Measurements from ENCODE around the gene TSPAN4.

TSPAN4 gene

DNA sequence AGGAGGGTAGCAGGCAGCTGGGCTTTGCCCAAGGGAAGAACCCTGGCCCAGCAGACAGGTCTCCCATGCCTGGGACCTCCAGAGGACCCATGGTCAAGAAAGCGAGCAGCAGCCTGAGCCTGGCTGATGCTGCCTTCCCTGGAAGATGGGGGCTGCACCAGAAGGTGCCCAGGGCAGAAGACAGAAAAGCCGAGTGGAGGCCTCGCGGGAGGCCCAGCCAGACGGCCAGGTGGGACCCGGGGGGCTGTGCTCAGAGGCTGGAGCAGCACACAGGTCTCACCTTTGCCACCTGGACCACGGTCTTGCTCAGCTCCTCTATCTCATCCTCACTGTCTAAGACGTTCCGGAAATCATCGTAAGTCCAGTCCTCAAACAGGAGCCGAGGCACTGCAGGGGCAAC, 57.1 kb downstream of the TSPAN4 start:
- TF ChIP-seq ZNF132 (tag by site-specific recombination; IDR thresholded peaks at IDR 0.05; ENCODE audit: borderline replicate concordance) = no peak
- TF ChIP-seq, protein P1, sequence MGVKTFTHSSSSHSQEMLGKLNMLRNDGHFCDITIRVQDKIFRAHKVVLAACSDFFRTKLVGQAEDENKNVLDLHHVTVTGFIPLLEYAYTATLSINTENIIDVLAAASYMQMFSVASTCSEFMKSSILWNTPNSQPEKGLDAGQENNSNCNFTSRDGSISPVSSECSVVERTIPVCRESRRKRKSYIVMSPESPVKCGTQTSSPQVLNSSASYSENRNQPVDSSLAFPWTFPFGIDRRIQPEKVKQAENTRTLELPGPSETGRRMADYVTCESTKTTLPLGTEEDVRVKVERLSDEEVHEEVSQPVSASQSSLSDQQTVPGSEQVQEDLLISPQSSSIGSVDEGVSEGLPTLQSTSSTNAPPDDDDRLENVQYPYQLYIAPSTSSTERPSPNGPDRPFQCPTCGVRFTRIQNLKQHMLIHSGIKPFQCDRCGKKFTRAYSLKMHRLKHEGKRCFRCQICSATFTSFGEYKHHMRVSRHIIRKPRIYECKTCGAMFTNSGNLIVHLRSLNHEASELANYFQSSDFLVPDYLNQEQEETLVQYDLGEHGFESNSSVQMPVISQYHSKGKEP (tag by site-specific recombination; IDR thresholded peaks at IDR 0.05) = no peak
- ChIA-PET POLR2A (interaction anchor here (0.5 kb wide), 1 partner anchor 681 kb away, joined by 3 read pairs; no protein-coding TSS in a partner anchor), CTCF (no interaction called here)
- Histone ChIP-seq H3K4me1 (ENCODE audit: control insufficient read depth, insufficient read depth, low read length) (no peaks in the 10 kb centered on the region), H3K9me3 (ENCODE audit: control insufficient read depth, insufficient read depth, low read depth, low read length) (no peaks in the 10 kb centered on the region), H3K4me3 (ENCODE audit: low read depth, low read length) (no peak overlapping the region), H3K36me3 (ENCODE audit: control insufficient read depth in 2 of 2, insufficient read depth in 1 of 2, low read length in 2 of 2) (peaks cover 0 to 74% of the 10 kb centered on the region in 2 experiments; a peak in 2 of 3 replicates), H3K27ac (ENCODE audit: extremely low read depth, low read depth, low read length) (no peak overlapping the region)

DNA sequence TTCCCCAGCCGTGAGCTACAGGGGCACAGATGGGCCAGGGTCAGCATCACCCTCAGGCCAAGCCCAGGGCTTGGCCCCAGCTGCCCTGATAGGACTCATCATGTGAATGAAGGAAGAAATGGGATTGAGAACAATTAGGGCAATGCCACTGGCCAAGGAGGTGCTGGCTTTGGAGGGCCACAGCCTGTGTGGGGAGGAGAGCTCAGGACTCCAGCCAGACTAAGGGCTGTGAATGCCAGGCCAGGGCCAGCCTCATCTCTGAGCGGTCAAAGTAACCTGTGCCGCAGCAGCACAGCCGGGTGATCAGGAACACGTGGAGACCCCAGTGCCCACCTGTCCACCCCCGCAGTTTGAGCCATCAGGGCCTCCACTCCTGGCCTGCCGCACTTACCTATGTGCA, 57.9 kb downstream of the TSPAN4 start:
- Histone ChIP-seq H3K4me1 (ENCODE audit: control insufficient read depth, insufficient read depth, low read length) (no peaks in the 10 kb centered on the region), H3K9me3 (ENCODE audit: control insufficient read depth, insufficient read depth, low read depth, low read length) (no peaks in the 10 kb centered on the region), H3K27ac (ENCODE audit: extremely low read depth, low read depth, low read length) (no peak overlapping the region), H3K4me3 (ENCODE audit: low read depth, low read length) (no peak overlapping the region), H3K36me3 (ENCODE audit: control insufficient read depth in 2 of 2, insufficient read depth in 1 of 2, low read length in 2 of 2) (peaks cover 0 to 73% of the 10 kb centered on the region in 2 experiments; a peak in 2 of 3 replicates)
- POLR2A ChIA-PET = no interaction called here
- CTCF ChIA-PET = interaction anchor here (0.6 kb wide), 1 partner anchor 8 kb away, joined by 3 read pairs; no protein-coding TSS in a partner anchor
- TF ChIP-seq ZSCAN30 (tag by site-specific recombination; IDR thresholded peaks at IDR 0.05) (no peak), KLF16 (tag by site-specific recombination; IDR thresholded peaks at IDR 0.05) (no peak), GLIS1 (tag by site-specific recombination; IDR thresholded peaks at IDR 0.05) (no peak), KLF1 (tag by site-specific recombination; IDR thresholded peaks at IDR 0.05) (no peak), ZBTB17 (tag by site-specific recombination; IDR thresholded peaks at IDR 0.05) (no peak), ZSCAN23 (tag by site-specific recombination; IDR thresholded peaks at IDR 0.05) (no peak), HOXA7 (CRISPR knock-in tag; IDR thresholded peaks at IDR 0.05; ENCODE audit: borderline replicate concordance) (no peak), ZNF701 (tag by site-specific recombination; IDR thresholded peaks at IDR 0.05) (no peak)
- TF ChIP-seq, protein P2, sequence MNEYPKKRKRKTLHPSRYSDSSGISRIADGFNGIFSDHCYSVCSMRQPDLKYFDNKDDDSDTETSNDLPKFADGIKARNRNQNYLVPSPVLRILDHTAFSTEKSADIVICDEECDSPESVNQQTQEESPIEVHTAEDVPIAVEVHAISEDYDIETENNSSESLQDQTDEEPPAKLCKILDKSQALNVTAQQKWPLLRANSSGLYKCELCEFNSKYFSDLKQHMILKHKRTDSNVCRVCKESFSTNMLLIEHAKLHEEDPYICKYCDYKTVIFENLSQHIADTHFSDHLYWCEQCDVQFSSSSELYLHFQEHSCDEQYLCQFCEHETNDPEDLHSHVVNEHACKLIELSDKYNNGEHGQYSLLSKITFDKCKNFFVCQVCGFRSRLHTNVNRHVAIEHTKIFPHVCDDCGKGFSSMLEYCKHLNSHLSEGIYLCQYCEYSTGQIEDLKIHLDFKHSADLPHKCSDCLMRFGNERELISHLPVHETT (tag by site-specific recombination; IDR thresholded peaks at IDR 0.05) = no peak

DNA sequence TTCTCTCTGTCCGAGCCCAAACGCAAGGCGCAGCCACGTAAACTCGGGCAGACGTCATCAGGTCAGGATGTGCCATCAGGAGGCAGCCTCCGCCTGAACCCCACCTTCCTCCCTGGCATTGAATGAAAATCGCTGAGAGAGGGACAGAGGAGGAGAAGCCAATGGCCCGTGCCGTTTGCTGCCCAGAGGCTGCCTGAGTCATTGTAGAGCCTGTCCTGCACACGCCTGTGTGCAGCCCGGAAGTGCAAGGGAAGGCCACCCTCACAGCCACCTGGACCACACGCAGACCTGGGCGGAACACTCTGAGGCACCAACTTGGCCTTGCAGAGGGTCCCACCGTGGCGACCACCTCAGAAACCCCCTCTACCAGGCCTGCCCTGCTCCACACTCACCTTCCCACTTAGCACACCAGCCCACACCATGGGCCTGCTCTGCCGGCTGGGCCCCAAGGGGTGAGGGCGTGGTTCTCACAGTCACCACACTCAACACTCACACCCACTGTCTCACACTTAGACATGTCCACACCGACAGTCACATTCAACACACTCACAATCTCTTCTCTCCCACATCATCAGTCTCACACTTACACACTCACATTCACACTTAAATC, 58.9 kb downstream of the TSPAN4 start:
- Histone ChIP-seq H3K36me3 (ENCODE audit: control insufficient read depth in 2 of 2, insufficient read depth in 1 of 2, low read length in 2 of 2) (peaks cover 0 to 76% of the 10 kb centered on the region in 2 experiments; a peak in 2 of 3 replicates), H3K27ac (ENCODE audit: extremely low read depth, low read depth, low read length) (no peak overlapping the region), H3K9me3 (ENCODE audit: control insufficient read depth, insufficient read depth, low read depth, low read length) (no peaks in the 10 kb centered on the region), H3K4me1 (ENCODE audit: control insufficient read depth, insufficient read depth, low read length) (no peaks in the 10 kb centered on the region), H3K4me3 (ENCODE audit: low read depth, low read length) (no peak overlapping the region)
- no peak for TF ChIP-seq ZBTB7A (tag by site-specific recombination; IDR thresholded peaks at IDR 0.05; ENCODE audit: low read depth)
- peak; percentile 45; the same call in 1 of the 2 replicates for TF ChIP-seq EGR2 (tag by site-specific recombination; IDR thresholded peaks at IDR 0.05; ENCODE audit: low read depth)
- TF ChIP-seq ZFHX2 (tag by site-specific recombination; conservative IDR thresholded peaks at IDR 0.05) = peak; percentile 58
- TF ChIP-seq, protein P3, sequence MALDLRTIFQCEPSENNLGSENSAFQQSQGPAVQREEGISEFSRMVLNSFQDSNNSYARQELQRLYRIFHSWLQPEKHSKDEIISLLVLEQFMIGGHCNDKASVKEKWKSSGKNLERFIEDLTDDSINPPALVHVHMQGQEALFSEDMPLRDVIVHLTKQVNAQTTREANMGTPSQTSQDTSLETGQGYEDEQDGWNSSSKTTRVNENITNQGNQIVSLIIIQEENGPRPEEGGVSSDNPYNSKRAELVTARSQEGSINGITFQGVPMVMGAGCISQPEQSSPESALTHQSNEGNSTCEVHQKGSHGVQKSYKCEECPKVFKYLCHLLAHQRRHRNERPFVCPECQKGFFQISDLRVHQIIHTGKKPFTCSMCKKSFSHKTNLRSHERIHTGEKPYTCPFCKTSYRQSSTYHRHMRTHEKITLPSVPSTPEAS (tag by site-specific recombination; IDR thresholded peaks at IDR 0.05) = no peak
- CTCF ChIA-PET = no interaction called here
- POLR2A ChIA-PET = no interaction called here

Data from HEK293 (cell line).